ENCODE results near the gene MAPKBP1.

DNA sequence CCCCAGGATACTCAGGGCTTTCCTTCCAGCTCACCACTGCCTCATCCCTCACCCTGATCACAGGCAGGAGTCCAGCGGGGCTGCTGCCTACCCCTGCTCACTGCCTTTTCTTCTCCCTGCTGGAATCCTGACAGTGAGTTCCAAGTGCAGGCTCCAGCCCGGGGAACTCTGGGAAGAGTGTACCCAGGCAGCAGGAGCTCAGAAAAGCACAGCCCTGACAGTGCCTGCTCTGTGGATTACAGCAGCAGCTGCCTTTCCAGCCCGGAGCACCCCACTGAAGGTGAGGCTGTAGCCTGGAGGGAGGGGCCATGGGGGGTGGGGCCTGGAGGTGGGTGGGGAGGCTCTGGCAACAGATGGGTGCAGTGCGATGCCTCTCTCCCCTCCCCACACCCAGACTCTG is 47.5 kb downstream of the MAPKBP1 start:
- TF ChIP-seq, protein P1, sequence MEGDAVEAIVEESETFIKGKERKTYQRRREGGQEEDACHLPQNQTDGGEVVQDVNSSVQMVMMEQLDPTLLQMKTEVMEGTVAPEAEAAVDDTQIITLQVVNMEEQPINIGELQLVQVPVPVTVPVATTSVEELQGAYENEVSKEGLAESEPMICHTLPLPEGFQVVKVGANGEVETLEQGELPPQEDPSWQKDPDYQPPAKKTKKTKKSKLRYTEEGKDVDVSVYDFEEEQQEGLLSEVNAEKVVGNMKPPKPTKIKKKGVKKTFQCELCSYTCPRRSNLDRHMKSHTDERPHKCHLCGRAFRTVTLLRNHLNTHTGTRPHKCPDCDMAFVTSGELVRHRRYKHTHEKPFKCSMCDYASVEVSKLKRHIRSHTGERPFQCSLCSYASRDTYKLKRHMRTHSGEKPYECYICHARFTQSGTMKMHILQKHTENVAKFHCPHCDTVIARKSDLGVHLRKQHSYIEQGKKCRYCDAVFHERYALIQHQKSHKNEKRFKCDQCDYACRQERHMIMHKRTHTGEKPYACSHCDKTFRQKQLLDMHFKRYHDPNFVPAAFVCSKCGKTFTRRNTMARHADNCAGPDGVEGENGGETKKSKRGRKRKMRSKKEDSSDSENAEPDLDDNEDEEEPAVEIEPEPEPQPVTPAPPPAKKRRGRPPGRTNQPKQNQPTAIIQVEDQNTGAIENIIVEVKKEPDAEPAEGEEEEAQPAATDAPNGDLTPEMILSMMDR (IDR thresholded peaks at IDR 0.05 in 4 of 5, conservative IDR thresholded peaks at IDR 0.05 in 1 of 5): no peak
- TF ChIP-seq POLR2A (IDR thresholded peaks at IDR 0.05): no peak
